ENCODE results near the gene SERPINA10. TPM values are rescaled to one million over a fixed set of nuclear protein-coding genes. Genes with fewer than 3 reads are reported as not detected.

The SERPINA10 gene
- total RNA-seq, 3 donors from 2014 or later, result not detected

DNA sequence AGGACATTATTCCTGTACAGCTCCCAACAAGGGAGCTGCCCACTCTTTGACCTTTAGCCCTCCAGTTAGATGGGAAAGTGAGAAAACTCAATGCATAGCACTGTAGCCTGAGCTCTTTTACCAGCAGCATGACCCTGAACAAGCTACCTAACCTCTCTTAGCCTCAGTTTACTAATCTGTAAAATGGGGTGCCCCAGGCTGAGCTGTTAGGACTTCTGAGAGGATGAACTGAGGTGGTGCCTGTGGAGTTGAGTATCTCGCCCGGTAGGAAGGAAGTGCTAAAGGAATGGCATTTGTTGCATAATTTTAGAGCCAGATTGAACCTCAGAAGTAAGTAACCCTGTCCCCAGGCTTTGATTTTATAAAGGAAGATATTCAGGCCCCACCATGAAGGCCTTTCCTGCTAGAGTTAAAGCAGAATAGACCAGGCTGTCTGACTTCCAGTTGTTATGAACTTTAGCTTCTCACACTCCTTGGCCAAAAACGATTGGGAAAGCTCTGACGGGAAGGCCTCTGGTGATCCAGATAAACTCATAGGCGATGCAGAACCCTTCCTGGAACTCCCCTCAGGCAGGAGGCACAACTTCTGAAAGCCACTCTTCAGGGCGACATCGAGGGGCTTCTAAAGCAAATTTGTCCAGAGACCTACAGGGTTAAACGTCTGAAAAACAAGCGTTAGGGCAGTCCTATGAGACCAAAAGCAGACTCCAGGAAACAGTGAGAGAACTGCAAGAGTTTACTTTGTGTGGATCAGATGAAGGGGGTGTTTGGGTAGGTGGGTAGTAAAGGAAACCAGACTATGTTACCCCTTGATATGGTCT is 2.5 kb upstream of the SERPINA10 start:
- DNase-seq (ENCODE audit: low spot score in 2 of 2), result no peak
- Histone ChIP-seq H3K4me1 (no peaks in the 10 kb centered on the region), H3K9me3 (no peaks in the 10 kb centered on the region), H3K27ac (no peak overlapping the region), H3K27me3 (no peaks in the 10 kb centered on the region), H3K36me3 (no peaks in the 10 kb centered on the region), H3K4me3 (no peak overlapping the region)
- TF ChIP-seq, protein P1, sequence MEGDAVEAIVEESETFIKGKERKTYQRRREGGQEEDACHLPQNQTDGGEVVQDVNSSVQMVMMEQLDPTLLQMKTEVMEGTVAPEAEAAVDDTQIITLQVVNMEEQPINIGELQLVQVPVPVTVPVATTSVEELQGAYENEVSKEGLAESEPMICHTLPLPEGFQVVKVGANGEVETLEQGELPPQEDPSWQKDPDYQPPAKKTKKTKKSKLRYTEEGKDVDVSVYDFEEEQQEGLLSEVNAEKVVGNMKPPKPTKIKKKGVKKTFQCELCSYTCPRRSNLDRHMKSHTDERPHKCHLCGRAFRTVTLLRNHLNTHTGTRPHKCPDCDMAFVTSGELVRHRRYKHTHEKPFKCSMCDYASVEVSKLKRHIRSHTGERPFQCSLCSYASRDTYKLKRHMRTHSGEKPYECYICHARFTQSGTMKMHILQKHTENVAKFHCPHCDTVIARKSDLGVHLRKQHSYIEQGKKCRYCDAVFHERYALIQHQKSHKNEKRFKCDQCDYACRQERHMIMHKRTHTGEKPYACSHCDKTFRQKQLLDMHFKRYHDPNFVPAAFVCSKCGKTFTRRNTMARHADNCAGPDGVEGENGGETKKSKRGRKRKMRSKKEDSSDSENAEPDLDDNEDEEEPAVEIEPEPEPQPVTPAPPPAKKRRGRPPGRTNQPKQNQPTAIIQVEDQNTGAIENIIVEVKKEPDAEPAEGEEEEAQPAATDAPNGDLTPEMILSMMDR (IDR thresholded peaks at IDR 0.05), result no peak
- TF ChIP-seq POLR2A (IDR thresholded peaks at IDR 0.05) (no peak), POLR2AphosphoS5 (IDR thresholded peaks at IDR 0.05) (no peak)
- intact Hi-C loops (cut with DNase I; ENCODE audit: low total_unique reads), result no loop called here

DNA sequence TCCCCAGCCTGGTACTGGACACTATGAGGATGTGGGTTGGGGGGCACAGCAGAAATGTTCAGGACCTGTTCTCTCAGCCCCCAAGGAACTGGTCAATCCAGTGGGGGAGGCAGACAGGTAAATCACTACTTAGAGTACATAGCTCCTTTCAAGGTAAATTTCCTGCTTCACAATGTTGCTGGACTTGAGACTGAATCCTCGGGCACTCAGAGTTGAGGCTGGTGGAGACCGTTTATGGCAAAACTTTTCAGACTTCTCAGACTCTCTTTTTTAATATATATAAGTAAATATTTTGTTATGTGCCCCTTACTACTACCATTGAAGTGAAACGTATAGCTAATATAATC is 483 bp upstream of the SERPINA10 start:
- intact Hi-C loops (cut with DNase I; ENCODE audit: low total_unique reads), result no loop called here
- TF ChIP-seq POLR2A (IDR thresholded peaks at IDR 0.05), result no peak
- TF ChIP-seq, protein P1 (IDR thresholded peaks at IDR 0.05), result no peak
- TF ChIP-seq POLR2AphosphoS5 (IDR thresholded peaks at IDR 0.05), result no peak
- H3K27me3 ChIP-seq, result no peaks in the 10 kb centered on the region

DNA sequence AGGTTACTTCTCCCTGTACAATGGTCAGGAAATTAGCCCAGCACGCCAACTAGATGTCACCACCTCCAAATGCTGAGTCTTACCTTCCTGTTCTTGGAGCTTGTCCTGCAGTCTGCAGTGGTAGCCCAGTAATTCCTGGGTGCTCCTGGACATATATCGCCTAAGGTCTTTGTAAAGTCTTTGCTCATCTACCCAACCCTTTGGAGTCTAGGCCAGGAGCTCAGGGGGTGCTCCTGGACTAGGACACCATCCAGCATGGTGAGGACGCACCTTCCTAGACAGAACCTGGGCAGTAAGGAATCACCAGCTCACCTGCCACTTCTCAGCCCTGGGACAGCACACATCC is 569 bp downstream of the SERPINA10 start:
- DNase-seq (ENCODE audit: low spot score in 2 of 2), result no peak
- intact Hi-C loops (cut with DNase I; ENCODE audit: low total_unique reads), result no loop called here
- Histone ChIP-seq H3K36me3 (no peaks in the 10 kb centered on the region), H3K4me1 (no peaks in the 10 kb centered on the region), H3K27ac (no peak overlapping the region), H3K9me3 (no peaks in the 10 kb centered on the region), H3K27me3 (no peaks in the 10 kb centered on the region), H3K4me3 (no peak overlapping the region)
- TF ChIP-seq POLR2AphosphoS5 (IDR thresholded peaks at IDR 0.05) (no peak), POLR2A (IDR thresholded peaks at IDR 0.05) (no peak)
- TF ChIP-seq, protein P1 (IDR thresholded peaks at IDR 0.05), result no peak

More for the DNA sequence above, 483 bp upstream of the SERPINA10 start:
- no peaks in the 10 kb centered on the region for H3K36me3 ChIP-seq
- no peak overlapping the region for H3K4me3 ChIP-seq
- H3K9me3 ChIP-seq, result no peaks in the 10 kb centered on the region
- no peak overlapping the region for H3K27ac ChIP-seq
- H3K4me1 ChIP-seq, result no peaks in the 10 kb centered on the region
- no peak for DNase-seq (ENCODE audit: low spot score in 2 of 2)

DNA sequence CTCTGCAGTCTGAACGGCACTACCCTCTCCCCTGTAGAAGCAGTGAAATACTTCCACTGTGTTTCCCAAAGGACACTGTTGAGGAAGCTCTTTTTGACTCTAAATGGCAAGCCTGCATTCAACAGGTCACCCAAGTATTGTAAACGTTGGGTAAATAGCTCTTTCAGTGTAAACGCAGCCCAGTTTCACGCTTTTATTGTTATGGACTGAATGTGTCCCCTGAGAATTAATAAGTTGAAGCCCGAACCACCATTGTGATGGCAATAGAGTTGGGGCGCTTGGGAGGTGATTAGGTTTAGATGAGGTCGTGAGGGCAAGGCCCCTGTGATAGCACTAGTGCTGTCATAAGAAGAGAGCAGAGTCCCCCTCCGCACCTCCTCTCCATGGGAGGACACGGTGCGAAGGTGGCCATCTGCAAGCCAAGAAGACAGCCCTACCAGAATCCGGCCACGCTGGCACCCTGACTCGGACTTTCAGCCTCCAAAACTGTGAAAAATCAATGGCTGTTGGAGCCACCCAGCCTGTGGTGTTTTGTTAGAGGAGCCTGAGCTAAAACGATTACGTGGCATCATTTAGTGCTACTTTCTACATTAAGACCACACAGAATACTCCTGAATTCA is 1.1 kb downstream of the SERPINA10 start:
- intact Hi-C loops (cut with DNase I; ENCODE audit: low total_unique reads), result no loop called here
- no peaks in the 10 kb centered on the region for H3K9me3 ChIP-seq
- H3K27me3 ChIP-seq, result no peaks in the 10 kb centered on the region
- H3K27ac ChIP-seq, result no peak overlapping the region
- H3K36me3 ChIP-seq, result no peaks in the 10 kb centered on the region
- no peaks in the 10 kb centered on the region for H3K4me1 ChIP-seq
- DNase-seq (ENCODE audit: low spot score in 2 of 2), result no peak
- no peak overlapping the region for H3K4me3 ChIP-seq
- TF ChIP-seq, protein P1 (IDR thresholded peaks at IDR 0.05), result no peak
- TF ChIP-seq POLR2A (IDR thresholded peaks at IDR 0.05) (no peak), POLR2AphosphoS5 (IDR thresholded peaks at IDR 0.05) (no peak)

DNA sequence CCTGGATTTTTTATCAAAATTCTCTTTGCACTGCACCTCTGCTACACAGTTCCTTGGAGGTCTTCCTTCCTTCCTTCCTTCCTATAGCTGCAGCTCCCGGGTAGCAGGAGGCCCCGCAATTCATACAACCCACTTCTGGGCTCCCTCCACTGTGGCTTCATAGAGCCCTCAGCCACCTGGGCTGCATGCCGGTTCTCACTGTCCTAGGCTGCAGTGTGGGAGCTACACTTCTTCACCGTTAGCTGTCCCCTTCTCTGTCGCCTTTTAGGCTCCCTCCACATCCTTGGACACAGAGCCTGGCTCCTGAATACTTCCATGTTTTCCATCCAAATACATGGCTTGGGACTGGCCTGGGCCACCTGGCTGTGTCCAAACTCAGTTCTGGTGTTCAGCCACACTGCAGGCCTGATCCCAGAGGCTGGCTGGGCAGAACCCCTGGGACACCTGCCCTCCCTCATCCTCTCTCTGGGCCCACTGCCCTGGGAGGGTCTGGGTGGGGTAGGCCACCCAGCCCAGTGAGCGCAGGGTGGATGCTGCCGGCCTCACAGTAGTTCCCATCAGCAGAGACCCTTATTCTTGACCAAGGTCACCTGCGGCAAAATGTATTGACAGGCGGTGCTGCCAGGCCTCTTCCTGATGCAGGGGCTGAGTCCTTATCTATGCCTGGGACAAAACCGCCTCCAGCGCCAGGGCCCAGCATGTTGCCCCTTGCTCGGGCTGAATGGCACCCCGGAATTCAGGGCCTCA is 1.7 kb downstream of the SERPINA10 start:
- intact Hi-C loops (cut with DNase I; ENCODE audit: low total_unique reads), result no loop called here
- Histone ChIP-seq H3K27ac (no peak overlapping the region), H3K9me3 (no peaks in the 10 kb centered on the region), H3K36me3 (no peaks in the 10 kb centered on the region), H3K4me3 (no peak overlapping the region), H3K27me3 (no peaks in the 10 kb centered on the region), H3K4me1 (no peaks in the 10 kb centered on the region)
- no peak for TF ChIP-seq POLR2AphosphoS5 (IDR thresholded peaks at IDR 0.05)
- no peak for TF ChIP-seq POLR2A (IDR thresholded peaks at IDR 0.05)
- TF ChIP-seq, protein P1 (IDR thresholded peaks at IDR 0.05), result no peak
- DNase-seq (ENCODE audit: low spot score in 2 of 2), result no peak

Data from breast epithelium (tissue), 4 donors.